ENCODE results near the gene MRPL38.
"Not testable (repeated sequence)": the region's sequence is repeated elsewhere in the genome, so short reads cannot be mapped to it uniquely, and the experiment has no call there.

MRPL38 gene

GRCh38 chr17:75864448-75864871, 40.2 kb downstream of the MRPL38 start:
- peak overlapping the region; percentile 21 to 79 (median 70); a peak in 21 of 22 replicates for H3K27ac ChIP-seq
- H3K4me1 ChIP-seq: peaks cover 27 to 51% (median 45%) of the 10 kb centered on the region in 10 experiments
- peak overlapping the region in 2 of 10 experiments; percentile 15 to 38; a peak in 2 of 20 replicates for H3K4me3 ChIP-seq
- no peaks in the 10 kb centered on the region for H4K20me1 ChIP-seq
- TF ChIP-seq Cebpa-rat (IDR thresholded peaks at IDR 0.05): peak in 2 of 11 experiments; percentile 28 to 73; a peak in 2 of 22 replicates
- peak overlapping the region; percentile 32 to 64 (median 45); a peak in 18 of 22 replicates for H3K9ac ChIP-seq
- H3K27me3 ChIP-seq: no peaks in the 10 kb centered on the region
- H3K4me2 ChIP-seq: peak overlapping the region; percentile 52 to 90 (median 78)
- H3K36me3 ChIP-seq: no peaks in the 10 kb centered on the region
- no peaks in the 10 kb centered on the region for H3K9me3 ChIP-seq (replicated peaks in 1 of 11)

DNA sequence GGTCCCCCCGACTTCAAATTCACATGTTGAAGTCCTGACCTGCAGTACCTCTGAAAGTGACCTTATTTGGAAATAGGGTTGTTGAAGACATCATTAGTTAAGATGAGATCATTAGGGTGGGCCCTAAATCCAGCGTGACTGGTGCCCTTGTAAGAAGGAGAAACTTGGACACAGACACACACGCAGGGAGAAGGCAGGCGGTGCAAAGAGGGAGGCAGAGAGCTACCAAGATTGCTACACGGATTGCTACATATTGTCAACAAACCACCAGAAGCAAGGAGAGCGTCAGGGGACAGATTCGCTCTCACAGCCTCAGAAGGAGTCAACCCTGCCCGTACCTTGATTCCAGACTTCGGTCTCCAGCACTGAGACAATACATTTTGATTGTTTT, 42.8 kb downstream of the MRPL38 start:
- Histone ChIP-seq H3K4me1 (peaks cover 46 to 72% (median 65%) of the 10 kb centered on the region in 10 experiments), H3K27ac (peak overlapping the region in 1 of 11 experiments; percentile 29; a peak in 1 of 22 replicates), H3K9me3 (replicated peaks in 1 of 11) (no peaks in the 10 kb centered on the region), H3K36me3 (no peaks in the 10 kb centered on the region), H3K4me3 (no peak overlapping the region), H3K27me3 (no peaks in the 10 kb centered on the region), H3K9ac (no peak overlapping the region), H3K4me2 (no peak overlapping the region), H4K20me1 (no peaks in the 10 kb centered on the region)
- no peak for TF ChIP-seq Cebpa-rat (IDR thresholded peaks at IDR 0.05)

GRCh38 chr17:75859358-75859757, 45.3 kb downstream of the MRPL38 start:
- not testable (repeated sequence) for H3K27me3 ChIP-seq; H3K36me3 ChIP-seq; H3K9me3 ChIP-seq (replicated peaks in 1 of 11); H3K4me3 ChIP-seq; H4K20me1 ChIP-seq
- Histone ChIP-seq H3K27ac (peak overlapping the region in 9 of 11 experiments; percentile 43 to 82 (median 76); a peak in 15 of 22 replicates), H3K4me1 (peaks cover 40 to 67% (median 61%) of the 10 kb centered on the region in 10 experiments), H3K4me2 (peak overlapping the region in 9 of 11 experiments; percentile 52 to 98 (median 68); a peak in 15 of 22 replicates), H3K9ac (peak overlapping the region in 6 of 11 experiments; percentile 40 to 68 (median 56); a peak in 6 of 22 replicates)

DNA sequence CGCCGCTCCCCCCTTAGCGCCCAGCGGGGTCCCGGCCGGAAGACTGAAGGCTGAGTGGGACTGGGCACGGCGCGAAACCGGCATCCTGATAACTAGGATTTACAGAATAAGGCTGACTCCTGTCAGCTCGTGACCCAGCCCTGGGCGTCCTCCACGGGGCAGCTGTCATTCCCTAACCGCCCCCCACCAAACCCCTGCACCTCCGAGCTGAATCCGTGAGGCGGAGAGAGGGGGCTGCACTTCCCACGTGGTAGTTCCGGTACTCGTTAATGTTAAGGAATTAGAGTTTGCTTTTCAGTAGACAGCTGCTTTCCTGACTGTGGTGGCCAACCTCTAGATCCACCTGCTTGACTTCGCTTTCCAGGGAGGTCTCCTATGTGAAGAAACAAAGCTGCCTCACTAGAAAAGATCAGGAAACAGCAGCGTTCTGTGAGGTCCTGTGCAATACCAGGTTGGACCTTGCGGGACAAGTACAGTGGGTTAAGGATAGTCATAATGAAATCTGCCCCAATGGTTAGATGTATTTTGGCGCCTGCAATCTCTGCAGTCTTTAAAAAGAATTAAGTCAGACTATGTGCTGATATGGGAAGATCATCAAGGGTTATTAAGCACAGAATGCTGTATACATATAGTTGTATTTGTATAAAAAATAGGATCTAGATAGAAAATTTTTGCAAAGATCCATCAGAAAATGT, 48.5 kb downstream of the MRPL38 start:
- no peaks in the 10 kb centered on the region for H3K27me3 ChIP-seq
- H3K27ac ChIP-seq: peak overlapping the region; percentile 92 to 99 (median 98)
- H3K4me3 ChIP-seq: peak overlapping the region; percentile 78 to 96 (median 89)
- peaks cover 5 to 20% (median 9%) of the 10 kb centered on the region in 11 experiments for H3K36me3 ChIP-seq
- peak overlapping the region; percentile 83 to 98 (median 96) for H3K4me2 ChIP-seq
- H4K20me1 ChIP-seq: peaks cover 0 to 29% (median 5%) of the 10 kb centered on the region in 11 experiments; a peak in 8 of 22 replicates
- peaks cover 43 to 67% (median 51%) of the 10 kb centered on the region in 10 experiments for H3K4me1 ChIP-seq
- no peak for TF ChIP-seq Cebpa-rat (IDR thresholded peaks at IDR 0.05)
- peak overlapping the region; percentile 92 to 99 (median 98) for H3K9ac ChIP-seq
- no peaks in the 10 kb centered on the region for H3K9me3 ChIP-seq (replicated peaks in 1 of 11)

DNA sequence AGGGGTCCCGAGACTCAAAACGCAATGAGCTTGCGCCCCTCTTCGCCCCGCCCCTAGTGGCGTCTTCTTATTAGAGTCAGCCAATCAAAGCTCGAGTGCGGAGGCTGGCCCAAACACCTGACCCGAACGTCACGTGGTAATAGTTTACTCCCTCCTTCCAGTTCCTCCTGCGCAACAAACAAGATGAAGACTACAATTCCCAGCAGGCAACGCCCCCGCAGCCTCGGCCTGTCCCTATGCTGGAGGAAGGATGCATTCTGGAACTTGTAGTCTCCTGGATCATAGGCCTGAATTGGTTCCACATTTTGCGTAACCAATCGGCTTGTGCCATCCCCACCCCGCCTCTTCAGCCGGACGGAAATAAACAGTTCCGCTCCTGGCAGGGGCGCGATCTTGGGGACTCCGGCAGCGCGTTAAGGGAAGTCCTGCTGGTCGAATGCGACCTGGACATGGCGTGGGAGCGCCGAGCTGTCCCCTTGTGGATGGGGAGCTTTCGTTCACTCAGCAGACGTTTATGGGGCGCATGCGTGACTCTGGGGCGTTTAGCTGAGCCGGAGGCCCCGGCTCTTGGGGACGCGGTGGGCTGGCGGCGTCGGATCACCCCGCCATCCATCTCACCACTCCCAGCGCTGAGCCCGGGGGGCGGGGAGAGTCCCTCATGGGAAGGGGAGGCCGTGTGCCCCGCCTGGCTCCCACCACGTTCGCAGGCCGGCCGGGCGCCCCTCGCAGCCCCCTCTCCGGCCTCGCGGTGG, 49.2 kb downstream of the MRPL38 start, which contains the start of gene WBP2:
Gene WBP2 (minus strand): TSS at position 26 of the 752 bp plus-strand sequence. CDS start 38 bp downstream, outside the sequence.
- Histone ChIP-seq H3K27ac (peak within 1 kb of the TSS; percentile 92 to 99 (median 98)), H3K9me3 (replicated peaks in 1 of 11) (no peaks in the 10 kb centered on the region), H3K4me1 (peaks cover 42 to 60% (median 48%) of the 10 kb centered on the region in 10 experiments), H3K4me3 (peak within 1 kb of the TSS; percentile 78 to 96 (median 89)), H4K20me1 (peaks cover 0 to 37% (median 5%) of the 10 kb centered on the region in 11 experiments; a peak in 8 of 22 replicates), H3K27me3 (no peaks in the 10 kb centered on the region), H3K9ac (peak within 1 kb of the TSS; percentile 92 to 99 (median 98)), H3K4me2 (peak within 1 kb of the TSS; percentile 91 to 98 (median 97)), H3K36me3 (peaks cover 12 to 28% (median 16%) of the 10 kb centered on the region in 11 experiments)
- TF ChIP-seq Cebpa-rat (IDR thresholded peaks at IDR 0.05): no peak; a peak in 1 of 22 replicates

GRCh38 chr17:75854881-75855309, 49.8 kb downstream of the MRPL38 start:
- Histone ChIP-seq H3K9me3 (replicated peaks in 1 of 11) (no peaks in the 10 kb centered on the region), H3K4me2 (peak overlapping the region; percentile 79 to 98 (median 94)), H3K27me3 (no peaks in the 10 kb centered on the region), H3K36me3 (peaks cover 16 to 33% (median 21%) of the 10 kb centered on the region in 11 experiments), H3K9ac (peak overlapping the region; percentile 79 to 99 (median 97)), H4K20me1 (peaks cover 0 to 41% (median 5%) of the 10 kb centered on the region in 11 experiments; a peak in 8 of 22 replicates), H3K27ac (peak overlapping the region; percentile 65 to 99 (median 81)), H3K4me1 (peaks cover 42 to 57% (median 48%) of the 10 kb centered on the region in 10 experiments), H3K4me3 (peak overlapping the region; percentile 78 to 96 (median 89))
- no peak for TF ChIP-seq Cebpa-rat (IDR thresholded peaks at IDR 0.05)

DNA sequence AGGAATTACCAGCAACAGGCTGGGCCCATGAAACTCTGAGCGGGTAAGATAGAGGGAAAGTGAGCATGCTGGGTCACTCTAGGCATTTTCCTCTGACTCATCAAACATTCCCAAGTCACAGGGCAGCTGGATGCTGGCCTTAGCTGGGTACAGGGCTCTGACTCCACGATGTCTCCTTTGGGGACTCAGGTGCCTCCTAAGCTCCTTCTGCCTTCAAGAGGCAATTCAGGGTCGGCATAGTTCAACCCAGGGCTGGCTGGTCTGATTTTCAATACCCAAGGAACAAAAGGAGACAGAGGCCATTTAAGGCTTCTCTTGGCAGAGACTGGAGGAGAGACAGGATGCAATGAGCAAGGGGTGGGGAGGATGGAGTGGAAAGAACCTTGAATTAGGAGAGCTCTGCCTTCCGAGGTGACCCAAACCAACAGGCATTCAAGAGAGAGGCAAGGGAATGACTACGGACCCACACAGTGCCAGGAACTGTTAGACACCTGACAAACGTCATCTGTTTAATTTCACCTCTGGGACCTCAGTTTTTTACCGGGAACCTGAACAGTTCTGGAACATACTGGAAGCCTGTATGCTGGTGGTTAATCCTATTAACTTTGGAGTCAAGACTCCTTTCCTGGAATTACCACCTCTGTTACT, 50.5 kb downstream of the MRPL38 start:
- TF ChIP-seq Cebpa-rat (IDR thresholded peaks at IDR 0.05): no peak
- Histone ChIP-seq H3K9me3 (replicated peaks in 1 of 11) (no peaks in the 10 kb centered on the region), H3K4me2 (peak overlapping the region; percentile 79 to 98 (median 94)), H3K9ac (peak overlapping the region; percentile 79 to 99 (median 97)), H3K27me3 (no peaks in the 10 kb centered on the region), H3K36me3 (peaks cover 23 to 40% (median 28%) of the 10 kb centered on the region in 11 experiments), H4K20me1 (peaks cover 0 to 48% (median 5%) of the 10 kb centered on the region in 11 experiments; a peak in 9 of 22 replicates), H3K4me1 (peaks cover 41 to 54% (median 44%) of the 10 kb centered on the region in 10 experiments), H3K4me3 (peak overlapping the region; percentile 78 to 96 (median 89)), H3K27ac (peak overlapping the region; percentile 65 to 99 (median 81))

DNA sequence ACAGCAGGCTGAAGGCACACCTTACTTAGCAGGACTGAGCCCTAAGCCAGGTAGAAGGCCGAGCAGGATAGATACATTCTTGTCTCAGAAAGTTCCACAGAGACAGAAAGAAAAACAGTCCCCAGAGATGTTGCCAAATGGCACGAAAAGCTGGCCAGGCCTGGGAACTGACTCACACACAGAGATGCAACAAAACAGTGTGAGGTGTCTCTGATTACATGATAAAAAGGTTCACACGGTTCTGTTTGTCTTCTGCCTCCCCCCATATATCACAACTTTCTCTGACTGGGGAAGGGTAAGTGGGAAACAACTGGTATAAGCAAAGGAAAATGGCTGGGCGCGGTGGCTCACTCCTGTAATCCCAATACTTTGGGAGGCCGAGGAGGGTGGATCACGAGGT, 51.3 kb downstream of the MRPL38 start:
- Histone ChIP-seq H3K4me2 (peak overlapping the region; percentile 79 to 98 (median 94); a peak in 17 of 22 replicates), H3K9ac (peak overlapping the region in 9 of 11 experiments; percentile 1 to 98 (median 91); a peak in 12 of 22 replicates), H3K27ac (peak overlapping the region in 3 of 11 experiments; percentile 82 to 99 (median 99); a peak in 2 of 22 replicates)

GRCh38 chr17:75851693-75851991, 53.0 kb downstream of the MRPL38 start:
- not testable (repeated sequence) for H3K4me3 ChIP-seq; H3K27ac ChIP-seq; H3K4me2 ChIP-seq; H3K27me3 ChIP-seq; H3K9me3 ChIP-seq (replicated peaks in 1 of 11)
- Histone ChIP-seq H3K36me3 (peaks cover 49 to 66% (median 54%) of the 10 kb centered on the region in 11 experiments), H4K20me1 (peaks cover 0 to 70% (median 5%) of the 10 kb centered on the region in 11 experiments; a peak in 9 of 22 replicates), H3K4me1 (peaks cover 30 to 54% (median 43%) of the 10 kb centered on the region in 10 experiments), H3K9ac (peak overlapping the region in 1 of 11 experiments; percentile 38; a peak in 1 of 22 replicates)

More for the DNA sequence above, 51.3 kb downstream of the MRPL38 start:
- peaks cover 0 to 56% (median 5%) of the 10 kb centered on the region in 11 experiments; a peak in 9 of 22 replicates for H4K20me1 ChIP-seq
- no peaks in the 10 kb centered on the region for H3K9me3 ChIP-seq (replicated peaks in 1 of 11)
- H3K4me3 ChIP-seq: peak overlapping the region in 3 of 10 experiments; percentile 90 to 96 (median 93); a peak in 4 of 20 replicates
- H3K27me3 ChIP-seq: no peaks in the 10 kb centered on the region
- peaks cover 33 to 56% (median 43%) of the 10 kb centered on the region in 10 experiments for H3K4me1 ChIP-seq
- no peak for TF ChIP-seq Cebpa-rat (IDR thresholded peaks at IDR 0.05)
- H3K36me3 ChIP-seq: peaks cover 31 to 48% (median 36%) of the 10 kb centered on the region in 11 experiments
